Left hindlimb (tissue), 1 donor: ENCODE results near the gene ARHGAP30.

Source experiments
- DNase-seq: peaks from one replicate; pipeline ENCODE4 v3.0.0-alpha.2; 2018

Gene ARHGAP30

DNA sequence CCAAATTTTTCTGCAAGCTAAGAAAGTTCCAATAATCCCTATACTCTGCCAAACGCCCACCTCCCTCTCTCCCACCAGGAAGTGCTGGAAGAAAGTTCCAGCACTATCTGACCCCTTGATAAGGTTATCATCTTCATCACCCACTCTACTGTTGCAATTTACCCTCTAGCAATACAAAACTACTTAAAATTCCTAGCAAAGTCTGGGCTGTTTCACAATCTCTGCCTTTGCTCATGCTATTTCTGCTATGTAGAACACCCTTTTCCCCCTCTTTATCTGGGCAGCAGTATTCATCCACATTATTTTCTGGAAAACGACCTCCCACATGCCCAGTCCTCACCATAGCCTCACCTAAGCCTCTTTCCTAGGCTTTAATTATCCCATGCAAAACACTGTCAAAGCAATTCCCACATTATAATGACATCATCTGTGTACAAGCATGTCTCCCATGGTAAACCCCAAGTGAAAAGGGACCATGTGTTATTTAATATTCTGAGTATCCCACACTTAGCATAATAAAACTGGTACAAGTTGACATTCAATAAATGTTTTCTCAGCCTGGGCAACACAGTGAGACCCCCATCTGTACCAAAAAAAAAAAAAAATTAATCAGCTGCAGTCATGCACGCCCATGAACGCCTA is 60.7 kb downstream of the ARHGAP30 start:
- DNase-seq, result no peak

DNA sequence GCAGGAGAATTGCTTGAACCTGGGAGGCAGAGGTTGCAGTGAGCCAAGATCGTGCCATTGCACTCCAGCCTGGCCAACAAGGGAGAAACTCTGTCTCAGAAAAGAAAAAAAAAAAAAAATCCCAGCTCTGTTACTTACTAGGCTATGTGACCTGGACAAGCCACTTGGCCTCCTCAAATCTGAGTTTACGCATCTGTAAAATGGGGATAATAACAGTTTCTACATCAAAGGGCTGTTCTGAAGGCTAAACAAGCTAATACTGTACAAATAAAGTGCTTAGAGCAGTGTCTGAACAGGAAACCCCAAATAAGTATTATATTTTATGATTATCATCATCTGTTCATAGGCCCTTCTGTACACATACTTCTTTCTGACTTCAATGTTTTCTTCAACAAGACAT is 62.3 kb downstream of the ARHGAP30 start:
- DNase-seq, result no peak

DNA sequence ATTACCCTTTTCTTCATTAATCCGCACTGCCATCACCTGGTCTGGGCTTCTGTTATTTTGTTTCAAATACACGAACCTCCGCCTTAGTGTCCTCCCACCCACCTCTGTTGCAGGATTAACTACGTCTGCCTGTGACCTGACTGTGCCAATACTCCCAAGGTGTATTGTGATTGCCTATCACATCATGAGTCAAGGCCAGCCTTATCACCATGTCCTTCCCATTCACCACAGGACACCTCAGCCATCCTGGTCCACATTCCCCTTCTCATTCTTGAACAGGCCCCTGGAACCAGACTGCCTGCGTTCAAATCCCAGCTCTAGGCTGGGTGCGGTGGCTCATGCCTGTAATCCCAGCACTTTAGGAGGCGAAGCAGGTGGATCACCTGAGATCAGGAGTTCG is 63.1 kb downstream of the ARHGAP30 start:
- DNase-seq, result no peak

DNA sequence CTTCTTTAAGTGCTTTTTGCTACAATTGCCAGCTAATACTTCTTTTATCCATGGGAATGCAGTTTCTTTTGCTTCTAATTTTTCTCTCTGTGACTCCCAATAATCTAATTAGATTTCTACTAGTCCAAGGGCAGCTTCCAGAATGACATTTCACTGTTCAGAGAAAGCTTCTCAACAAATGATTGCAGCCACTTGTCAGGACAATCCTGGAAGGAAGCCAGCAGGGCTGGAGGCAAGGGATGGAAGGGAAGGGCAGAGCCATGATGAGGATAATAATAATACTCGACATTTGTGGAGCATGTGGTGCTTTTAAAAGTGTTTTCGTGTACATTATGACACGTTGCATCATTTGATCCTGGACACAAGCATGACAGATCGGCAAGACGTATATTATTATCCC is 68.2 kb downstream of the ARHGAP30 start:
- DNase-seq, result no peak

DNA sequence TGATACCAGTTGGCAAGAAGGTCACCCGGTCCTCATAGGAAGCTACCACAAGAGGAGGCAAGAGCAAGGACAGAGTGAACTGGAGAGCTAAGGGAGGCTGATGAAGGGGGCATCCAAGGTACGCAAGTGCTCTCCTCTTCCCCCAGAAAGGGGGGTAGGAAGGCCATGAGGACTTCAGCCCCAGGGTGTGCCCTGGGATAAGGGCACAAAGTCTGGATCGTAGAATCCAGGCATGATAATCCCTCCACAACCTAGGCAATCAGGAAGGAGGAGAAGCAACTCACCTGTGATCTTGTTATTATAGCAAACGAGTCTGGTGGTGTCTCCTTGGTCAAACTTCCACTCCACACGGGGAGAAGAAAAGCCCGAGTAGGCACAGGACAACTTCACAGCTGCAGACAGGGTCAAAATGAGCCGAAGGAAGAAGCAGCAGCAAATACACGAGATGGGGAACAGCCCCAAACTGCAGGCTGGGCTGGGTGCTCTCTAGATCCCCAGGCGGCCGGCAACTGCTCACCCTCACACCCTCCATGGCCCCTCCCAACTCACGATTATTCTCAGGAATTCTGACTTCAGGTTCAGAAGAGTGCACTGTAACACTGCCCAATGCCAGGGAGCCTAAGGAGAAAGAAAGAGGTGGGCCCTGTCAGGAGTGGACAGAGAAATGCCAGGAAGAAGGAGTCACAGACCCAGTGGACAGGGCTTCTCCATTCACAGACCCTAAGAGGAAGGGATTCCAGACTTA is 68.8 kb downstream of the ARHGAP30 start:
- no peak for DNase-seq

DNA sequence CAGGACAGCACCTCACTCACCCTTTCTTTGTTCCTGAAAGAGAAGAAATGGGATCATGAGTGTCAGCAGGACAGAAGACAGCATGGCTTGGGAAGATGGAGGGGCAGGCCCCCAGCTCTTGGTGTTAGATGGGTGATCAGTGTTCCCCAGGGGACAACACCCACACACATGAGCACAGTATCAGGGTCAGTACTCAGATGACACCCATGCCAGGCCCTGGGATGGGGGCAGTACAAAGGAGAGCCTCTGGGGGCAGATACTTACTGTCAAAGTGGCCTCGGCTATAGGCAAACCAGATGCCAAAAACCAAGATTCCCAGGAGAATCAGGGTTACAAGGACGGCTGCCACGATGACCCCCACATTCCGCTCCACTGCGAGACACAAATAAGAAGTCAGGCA is 70.3 kb downstream of the ARHGAP30 start:
- DNase-seq, result no peak

DNA sequence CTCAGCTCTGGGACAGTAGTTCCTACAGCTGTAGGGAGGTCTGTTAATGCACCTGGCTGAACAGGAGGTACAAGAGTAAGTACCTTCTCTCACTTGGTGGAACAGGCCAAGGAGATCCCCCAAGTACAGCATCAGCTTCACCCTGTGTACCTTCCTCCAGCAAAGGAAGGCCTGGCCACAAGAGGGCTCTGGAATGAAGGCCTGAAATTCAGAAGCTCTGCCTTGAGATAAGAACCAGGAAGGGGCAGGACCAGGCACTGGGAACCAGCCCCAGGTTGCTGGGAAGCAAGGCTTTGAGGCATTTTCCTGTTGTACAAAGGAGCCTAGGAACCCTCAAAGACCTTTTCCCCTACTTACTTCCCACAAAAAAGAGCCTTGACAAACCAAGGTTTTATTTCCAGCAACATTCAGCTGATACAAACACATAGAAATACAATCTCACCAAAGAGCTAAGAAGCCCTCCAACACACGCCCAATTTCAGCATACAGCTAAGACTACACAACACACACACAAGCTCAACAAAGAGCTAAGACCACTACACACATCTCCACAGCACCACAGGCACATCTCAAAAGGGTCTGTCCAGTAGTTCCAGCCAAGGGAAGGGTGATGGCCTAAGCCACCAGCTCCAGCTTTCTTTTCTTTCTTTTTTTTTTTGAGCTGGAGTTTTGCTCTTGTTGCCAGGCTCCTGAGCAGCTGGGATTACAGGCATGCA is 72.2 kb downstream of the ARHGAP30 start:
- DNase-seq, result no peak
